ENCODE measurements around the gene UBA1. TPM values are rescaled to one million over a fixed set of nuclear protein-coding genes. Genes with fewer than 3 reads are reported as not detected.

UBA1 gene
- polyA plus RNA-seq, 2 of the 4 experiments (the other 2 are of a cell fraction): 160 to 192 TPM

DNA sequence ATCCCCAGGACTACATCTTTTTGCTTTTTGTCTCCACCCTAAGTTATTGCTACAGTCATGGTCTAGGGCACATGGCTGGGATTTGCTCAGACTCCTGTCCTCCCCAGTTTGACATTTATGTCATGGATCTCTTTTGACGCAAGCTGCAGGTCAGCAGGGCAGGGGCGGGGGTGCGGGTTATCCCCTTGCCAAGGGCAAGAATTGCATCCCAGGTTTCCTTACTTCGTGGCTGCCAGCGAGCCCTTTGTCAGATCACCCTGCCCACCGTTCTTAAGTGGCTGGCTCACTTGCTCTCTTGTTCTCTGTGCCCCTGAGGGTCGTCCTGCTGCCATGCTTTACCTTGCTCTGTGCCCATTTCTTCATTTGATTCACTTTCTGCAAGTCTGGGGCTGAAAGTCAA, 21.1 kb upstream of the UBA1 start:
- no peak overlapping the region for H3K4me3 ChIP-seq
- no peak overlapping the region for H3K4me2 ChIP-seq
- H3K27ac ChIP-seq: no peak overlapping the region
- H3K4me1 ChIP-seq: no peaks in the 10 kb centered on the region
- FAIRE-seq: no peak
- WGBS (ENCODE audit: missing lambda C conversion rate): 97% methylated on average over 7 of the region's 7 CpGs
- ChIA-PET CTCF (no interaction called here), POLR2A (no interaction called here)
- H3K9me3 ChIP-seq: no peaks in the 10 kb centered on the region
- ATAC-seq: no peak
- no peak for DNase-seq (ENCODE audit: low read depth in 1 of 2, low spot score in 1 of 2)
- TF ChIP-seq ESRRA (IDR thresholded peaks at IDR 0.05; ENCODE audit: borderline replicate concordance, low read length): no peak
- no peak for TF ChIP-seq HOXA7 (CRISPR knock-in tag; IDR thresholded peaks at IDR 0.05)
- TF ChIP-seq, protein P1, sequence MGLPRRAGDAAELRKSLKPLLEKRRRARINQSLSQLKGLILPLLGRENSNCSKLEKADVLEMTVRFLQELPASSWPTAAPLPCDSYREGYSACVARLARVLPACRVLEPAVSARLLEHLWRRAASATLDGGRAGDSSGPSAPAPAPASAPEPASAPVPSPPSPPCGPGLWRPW (IDR thresholded peaks at IDR 0.05): no peak
- no peak for TF ChIP-seq CHD4 (IDR thresholded peaks at IDR 0.05; ENCODE audit: borderline replicate concordance)
- TF ChIP-seq BHLHE40 (IDR thresholded peaks at IDR 0.05; ENCODE audit: low read depth, low read length): no peak
- TF ChIP-seq NPAS2 (CRISPR knock-in tag; IDR thresholded peaks at IDR 0.05; ENCODE audit: borderline replicate concordance): no peak
- TF ChIP-seq RCOR1 (IDR thresholded peaks at IDR 0.05; ENCODE audit: low read depth, low read length): no peak
- TF ChIP-seq CEBPB (IDR thresholded peaks at IDR 0.05): no peak
- TF ChIP-seq, protein P2, sequence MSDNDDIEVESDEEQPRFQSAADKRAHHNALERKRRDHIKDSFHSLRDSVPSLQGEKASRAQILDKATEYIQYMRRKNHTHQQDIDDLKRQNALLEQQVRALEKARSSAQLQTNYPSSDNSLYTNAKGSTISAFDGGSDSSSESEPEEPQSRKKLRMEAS (IDR thresholded peaks at IDR 0.05): no peak
- TF ChIP-seq, protein P3, sequence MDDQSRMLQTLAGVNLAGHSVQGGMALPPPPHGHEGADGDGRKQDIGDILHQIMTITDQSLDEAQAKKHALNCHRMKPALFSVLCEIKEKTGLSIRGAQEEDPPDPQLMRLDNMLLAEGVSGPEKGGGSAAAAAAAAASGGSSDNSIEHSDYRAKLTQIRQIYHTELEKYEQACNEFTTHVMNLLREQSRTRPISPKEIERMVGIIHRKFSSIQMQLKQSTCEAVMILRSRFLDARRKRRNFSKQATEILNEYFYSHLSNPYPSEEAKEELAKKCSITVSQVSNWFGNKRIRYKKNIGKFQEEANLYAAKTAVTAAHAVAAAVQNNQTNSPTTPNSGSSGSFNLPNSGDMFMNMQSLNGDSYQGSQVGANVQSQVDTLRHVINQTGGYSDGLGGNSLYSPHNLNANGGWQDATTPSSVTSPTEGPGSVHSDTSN (IDR thresholded peaks at IDR 0.05): no peak

DNA sequence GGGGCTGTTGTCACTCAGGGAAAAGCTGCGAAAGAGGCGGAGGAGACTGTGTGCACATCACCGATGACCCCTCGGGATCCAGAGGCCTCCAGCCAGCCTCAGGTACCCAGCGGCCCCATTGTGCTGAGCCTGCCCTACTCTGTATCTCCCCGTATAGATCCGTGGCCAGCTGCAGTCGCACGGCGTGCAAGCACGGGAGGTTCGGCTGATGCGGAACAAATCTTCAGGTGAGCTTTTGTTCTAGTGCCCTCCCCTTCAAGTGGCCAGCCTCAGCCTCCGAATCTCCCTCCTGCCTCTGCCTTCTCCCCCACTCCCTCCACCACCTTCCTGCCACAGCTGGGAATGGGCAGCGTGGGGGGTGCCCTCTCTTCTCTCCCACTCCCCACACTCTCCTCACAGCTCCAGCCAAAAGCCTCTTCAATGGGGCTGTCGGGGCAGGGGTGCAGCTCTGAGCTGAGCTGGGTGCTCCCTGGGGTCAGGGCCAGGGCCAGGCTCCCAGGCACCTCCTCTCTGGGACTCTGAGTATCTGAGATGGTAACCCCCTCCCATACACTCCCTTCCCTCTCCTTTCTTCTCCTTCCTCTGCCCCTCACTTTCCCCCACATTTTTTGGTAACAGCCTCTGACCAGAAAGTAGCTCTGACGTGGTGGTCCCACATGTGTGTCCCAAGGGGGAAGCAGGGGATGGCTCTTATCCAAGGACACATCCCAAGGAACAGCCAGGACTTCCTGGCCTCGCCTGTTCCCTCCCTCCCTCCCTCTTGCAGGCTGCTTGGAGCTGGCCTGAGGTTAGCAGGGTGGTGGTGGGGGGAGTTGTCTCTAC, 20.4 kb upstream of the UBA1 start:
- 95% methylated on average over 17 of the region's 18 CpGs for WGBS (ENCODE audit: missing lambda C conversion rate)

DNA sequence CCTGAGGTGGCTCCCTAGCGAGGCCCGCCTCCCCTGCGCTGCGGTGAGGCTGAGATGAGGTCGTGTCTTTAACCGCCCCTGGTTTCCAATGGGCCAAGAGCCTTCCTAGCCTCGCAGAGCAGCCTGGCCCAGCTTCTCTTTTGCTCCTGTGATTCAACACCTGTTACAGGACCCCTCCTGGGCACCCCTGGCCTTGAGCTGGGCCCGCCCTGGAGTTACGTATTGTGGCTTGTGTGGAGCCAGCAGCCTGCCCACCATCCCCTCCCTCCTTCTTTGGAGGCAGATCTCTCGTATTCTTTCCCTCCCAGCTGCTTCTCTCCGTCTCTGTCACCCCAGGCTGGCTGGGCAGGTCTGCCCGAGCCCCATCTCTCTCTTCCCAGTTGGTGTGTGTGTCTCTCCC, 19.3 kb upstream of the UBA1 start:
- TF ChIP-seq CEBPB (IDR thresholded peaks at IDR 0.05) (no peak), FOSL2 (IDR thresholded peaks at IDR 0.05) (no peak), FOSL2 (CRISPR knock-in tag; IDR thresholded peaks at IDR 0.05) (no peak), FOSB (CRISPR knock-in tag; IDR thresholded peaks at IDR 0.05) (no peak), MAZ (IDR thresholded peaks at IDR 0.05; ENCODE audit: borderline replicate concordance, low read depth, low read length) (no peak), HOXA7 (CRISPR knock-in tag; IDR thresholded peaks at IDR 0.05) (no peak), RCOR1 (IDR thresholded peaks at IDR 0.05; ENCODE audit: low read depth, low read length) (no peak)
- Histone ChIP-seq H3K27ac (no peak overlapping the region), H3K4me3 (no peak overlapping the region), H3K4me1 (no peaks in the 10 kb centered on the region), H3K4me2 (no peak overlapping the region), H3K9me3 (no peaks in the 10 kb centered on the region)
- FAIRE-seq: no peak
- ChIA-PET POLR2A (no interaction called here), CTCF (no interaction called here)
- ATAC-seq: no peak
- WGBS (ENCODE audit: missing lambda C conversion rate): 92% methylated on average over 12 of the region's 12 CpGs
- DNase-seq (ENCODE audit: low read depth in 1 of 2, low spot score in 1 of 2): no peak

More for the DNA sequence above, 20.4 kb upstream of the UBA1 start:
- H3K9me3 ChIP-seq: no peaks in the 10 kb centered on the region
- FAIRE-seq (no peak), DNase-seq (ENCODE audit: low read depth in 1 of 2, low spot score in 1 of 2) (no peak), ATAC-seq (no peak)
- no peak overlapping the region for H3K27ac ChIP-seq
- POLR2A ChIA-PET: no interaction called here
- H3K4me2 ChIP-seq: no peak overlapping the region
- CTCF ChIA-PET: interaction anchor here (0.6 kb wide), 1 partner anchor 28 kb away, joined by 3 read pairs; the partner anchor contains the start of genes NDUFB11 and RBM10
- H3K4me1 ChIP-seq: no peaks in the 10 kb centered on the region
- TF ChIP-seq FOXS1 (CRISPR knock-in tag; IDR thresholded peaks at IDR 0.05): no peak
- TF ChIP-seq, protein P2 (IDR thresholded peaks at IDR 0.05): no peak
- no peak for TF ChIP-seq RCOR1 (IDR thresholded peaks at IDR 0.05; ENCODE audit: low read depth, low read length)
- no peak for TF ChIP-seq CBX2 (IDR thresholded peaks at IDR 0.05; ENCODE audit: borderline replicate concordance, low read depth)
- TF ChIP-seq TP53 (CRISPR knock-in tag; IDR thresholded peaks at IDR 0.05): no peak
- TF ChIP-seq MAZ (IDR thresholded peaks at IDR 0.05; ENCODE audit: borderline replicate concordance, low read depth, low read length): no peak
- TF ChIP-seq, protein P3 (IDR thresholded peaks at IDR 0.05): no peak
- TF ChIP-seq HOXB13 (CRISPR knock-in tag; IDR thresholded peaks at IDR 0.05; ENCODE audit: low read depth): no peak
- H3K4me3 ChIP-seq: no peak overlapping the region

All from A549 (cell line).